H9 (cell line): ENCODE data around the gene RMRP. TPM values are rescaled to one million over a fixed set of nuclear protein-coding genes. Genes with fewer than 3 reads are reported as not detected.

Source experiments
- DNase-seq: peaks from one replicate; pipeline ENCODE4 v3.0.0-alpha.2; 2017
- H2AFZ ChIP-seq: one replicate; pipeline ENCODE4 v1.6.1; 2013; ENCODE audit warnings: mild to moderate bottlenecking, low read length, control low read depth, moderate library complexity
- H2AK5ac ChIP-seq: 2 replicates; pipeline ENCODE4 v1.6.1; 2013; ENCODE audit warnings: low read length, control low read depth, mixed read lengths; ENCODE audit not compliant: insufficient read length
- H2BK120ac ChIP-seq: one replicate; pipeline ENCODE4 v1.6.1; 2013; ENCODE audit warnings: low read depth, mild to moderate bottlenecking, low read length, control low read depth, inconsistent platforms; ENCODE audit not compliant: poor library complexity, severe bottlenecking
- H2BK12ac ChIP-seq: 2 replicates; pipeline ENCODE4 v1.6.1; 2013; ENCODE audit warnings: low read length, control low read depth, mixed read lengths, low read depth; ENCODE audit not compliant: insufficient read length
- H2BK15ac ChIP-seq: 2 replicates; pipeline ENCODE4 v1.6.1; 2013; ENCODE audit warnings: low read depth, low read length, control low read depth
- H2BK20ac ChIP-seq: one replicate; pipeline ENCODE4 v1.6.1; 2013; ENCODE audit warnings: low read depth, mild to moderate bottlenecking, low read length, control low read depth, inconsistent platforms; ENCODE audit not compliant: poor library complexity, severe bottlenecking
- H2BK5ac ChIP-seq: 2 replicates; pipeline ENCODE4 v1.6.1; 2013; ENCODE audit warnings: low read length, control low read depth, mixed read lengths; ENCODE audit not compliant: insufficient read length
- H3K14ac ChIP-seq: 2 replicates; pipeline ENCODE4 v1.6.1; 2013; ENCODE audit warnings: low read length, control low read depth; ENCODE audit not compliant: insufficient read depth
- H3K18ac ChIP-seq: 2 replicates; pipeline ENCODE4 v1.6.1; 2013; ENCODE audit warnings: low read depth, mild to moderate bottlenecking, mixed read lengths, low read length, control low read depth; ENCODE audit not compliant: insufficient read length
- H3K23ac ChIP-seq: 2 replicates; pipeline ENCODE4 v1.6.1; 2013; ENCODE audit warnings: low read length, control low read depth, mixed read lengths, low read depth; ENCODE audit not compliant: insufficient read length
- H3K23me2 ChIP-seq: 2 replicates; pipeline ENCODE4 v1.6.1; 2013; ENCODE audit warnings: low read depth, mild to moderate bottlenecking, mixed read lengths, low read length, control low read depth; ENCODE audit not compliant: insufficient read length, poor library complexity, severe bottlenecking
- H3K27ac ChIP-seq: 2 replicates; pipeline ENCODE4 v1.5.1; 2013; ENCODE audit warnings: low read length, control low read depth, mixed read lengths, low read depth; ENCODE audit not compliant: insufficient read length
- H3K27me3 ChIP-seq: 2 replicates; pipeline ENCODE4 v1.6.1; 2013; ENCODE audit warnings: low read length, control low read depth, inconsistent platforms; ENCODE audit not compliant: insufficient read depth
- H3K4ac ChIP-seq: 2 replicates; pipeline ENCODE4 v1.6.1; 2013; ENCODE audit warnings: low read depth, mild to moderate bottlenecking, control low read depth, inconsistent platforms, low read length, moderate library complexity
- H3K4me1 ChIP-seq: 2 replicates; pipeline ENCODE4 v1.6.1; 2013; ENCODE audit warnings: low read length, control low read depth, inconsistent platforms; ENCODE audit not compliant: insufficient read depth
- H3K4me2 ChIP-seq: 2 replicates; pipeline ENCODE4 v1.6.1; 2013; ENCODE audit warnings: low read length, control low read depth, mixed read lengths; ENCODE audit not compliant: insufficient read length, insufficient read depth
- H3K56ac ChIP-seq: 2 replicates; pipeline ENCODE4 v1.6.1; 2013; ENCODE audit warnings: low read depth, mild to moderate bottlenecking, mixed read lengths, low read length, control low read depth; ENCODE audit not compliant: insufficient read length
- H3K79me1 ChIP-seq: 2 replicates; pipeline ENCODE4 v1.6.1; 2013; ENCODE audit warnings: low read depth, mild to moderate bottlenecking, moderate library complexity, low read length, control low read depth, inconsistent platforms; ENCODE audit not compliant: insufficient read depth, poor library complexity, severe bottlenecking
- H3K79me2 ChIP-seq: 2 replicates; pipeline ENCODE4 v1.6.1; 2013; ENCODE audit warnings: low read length, control low read depth, inconsistent platforms; ENCODE audit not compliant: insufficient read depth
- H3K9ac ChIP-seq: 2 replicates; pipeline ENCODE4 v1.6.1; 2013; ENCODE audit warnings: low read length, control low read depth, mixed read lengths; ENCODE audit not compliant: insufficient read length; ENCODE audit errors: extremely low read depth
- H3K9me3 ChIP-seq: one replicate; pipeline ENCODE4 v1.6.1; 2013; ENCODE audit warnings: low read depth, low read length, inconsistent platforms; ENCODE audit not compliant: control insufficient read depth
- H3T11ph ChIP-seq: one replicate; pipeline ENCODE4 v1.6.1; 2013; ENCODE audit warnings: mild to moderate bottlenecking, low read length, control low read depth, inconsistent platforms
- H4K20me1 ChIP-seq: one replicate; pipeline ENCODE4 v1.6.1; 2013; ENCODE audit not compliant: control insufficient read depth, insufficient read length, insufficient read depth
- H4K5ac ChIP-seq: 2 replicates; pipeline ENCODE4 v1.6.1; 2013; ENCODE audit warnings: low read depth, mild to moderate bottlenecking, mixed read lengths, low read length, control low read depth; ENCODE audit not compliant: insufficient read length
- H4K8ac ChIP-seq: replicated peaks from 2 replicates; pipeline ENCODE4 v1.6.1; 2013; ENCODE audit warnings: low read length, control low read depth, mixed read lengths, low read depth; ENCODE audit not compliant: insufficient read length
- H4K91ac ChIP-seq: 2 replicates; pipeline ENCODE4 v1.6.1; 2013; ENCODE audit warnings: low read depth, mild to moderate bottlenecking, moderate library complexity, mixed read lengths, low read length, control low read depth; ENCODE audit not compliant: insufficient read length
- H3K27ac Mint-ChIP-seq, 3 experiments: 2 replicates in 2 of 3; 3 replicates in 1 of 3; pipeline ENCODE4 v1.8.0; 2020 to 2021; ENCODE audit warnings: mixed read lengths in 3 of 3, mild to moderate bottlenecking in 1 of 3, moderate library complexity in 1 of 3
- H3K27me3 Mint-ChIP-seq: 2 replicates; pipeline ENCODE4 v1.8.0; 2021; ENCODE audit warnings: low read depth, mild to moderate bottlenecking, moderate library complexity, mixed read lengths
- H3K36me3 Mint-ChIP-seq, 3 experiments: 2 replicates in 2 of 3; 3 replicates in 1 of 3; pipeline ENCODE4 v1.8.0; 2020 to 2021; ENCODE audit warnings: low read depth in 3 of 3, mixed read lengths in 3 of 3; ENCODE audit not compliant: insufficient read depth in 1 of 3
- H3K4me1 Mint-ChIP-seq, 2 experiments: 2 replicates each; pipeline ENCODE4 v1.8.0; 2020; ENCODE audit warnings: mixed read lengths in 2 of 2
- H3K4me3 Mint-ChIP-seq, 2 experiments: 2 replicates in 1 of 2; 3 replicates in 1 of 2; pipeline ENCODE4 v1.8.0; 2020 to 2021; ENCODE audit warnings: mild to moderate bottlenecking in 2 of 2, mixed read lengths in 2 of 2, moderate library complexity in 1 of 2
- H3K9me3 Mint-ChIP-seq, 2 experiments: 2 replicates in 1 of 2; 3 replicates in 1 of 2; pipeline ENCODE4 v1.8.0; 2020; ENCODE audit warnings: mild to moderate bottlenecking in 2 of 2, mixed read lengths in 2 of 2, moderate library complexity in 1 of 2
- WGBS: extraction: QIAGEN DNeasy Blood & Tissue Kit; methylation state at CpG from one replicate; pipeline ENCODE4 v1.1.7; 2013; ENCODE audit warnings: missing lambda C conversion rate, low lambda C conversion rate, mixed read lengths; ENCODE audit not compliant: insufficient read length; ENCODE audit errors: extremely low coverage; 5-methylcytosine and 5-hydroxymethylcytosine counted together
- total RNA-seq: library from RNA; stranded (reverse); gene quantifications from 2 replicates; pipeline ENCODE4 v1.2.1, GENCODE V29; 2021
- TF ChIP-seq, protein P1 (sequence below): fragments of 200-600 bp; sonication (generic); conservative IDR thresholded peaks from 3 replicates; pipeline ENCODE4 v1.8.0; 2021; ENCODE audit warnings: antibody characterized with exemption, mild to moderate bottlenecking

Gene RMRP
- total RNA-seq, 1 experiment from 2014 or later, result 18,417 TPM

DNA sequence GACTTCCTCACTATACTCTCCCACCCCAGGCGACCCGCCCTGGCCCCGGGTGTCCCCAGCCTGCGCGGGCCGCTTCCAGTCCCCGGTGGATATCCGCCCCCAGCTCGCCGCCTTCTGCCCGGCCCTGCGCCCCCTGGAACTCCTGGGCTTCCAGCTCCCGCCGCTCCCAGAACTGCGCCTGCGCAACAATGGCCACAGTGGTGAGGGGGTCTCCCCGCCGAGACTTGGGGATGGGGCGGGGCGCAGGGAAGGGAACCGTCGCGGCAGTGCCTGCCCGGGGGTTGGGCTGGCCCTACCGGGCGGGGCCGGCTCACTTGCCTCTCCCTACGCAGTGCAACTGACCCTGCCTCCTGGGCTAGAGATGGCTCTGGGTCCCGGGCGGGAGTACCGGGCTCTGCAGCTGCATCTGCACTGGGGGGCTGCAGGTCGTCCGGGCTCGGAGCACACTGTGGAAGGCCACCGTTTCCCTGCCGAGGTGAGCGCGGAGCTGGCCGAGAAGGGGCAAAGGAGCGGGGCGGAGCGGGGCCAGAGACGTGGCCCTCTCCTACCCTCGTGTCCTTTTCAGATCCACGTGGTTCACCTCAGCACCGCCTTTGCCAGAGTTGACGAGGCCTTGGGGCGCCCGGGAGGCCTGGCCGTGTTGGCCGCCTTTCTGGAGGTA, 18.0 kb upstream of the RMRP start:
- Histone ChIP-seq H4K20me1 (no peaks in the 10 kb centered on the region), H2BK20ac (no peak overlapping the region), H3K79me2 (no peaks in the 10 kb centered on the region), H2BK15ac (no peak overlapping the region), H3K23me2 (no peaks in the 10 kb centered on the region), H3K9me3 (no peaks in the 10 kb centered on the region), H4K8ac (no peak overlapping the region), H3K79me1 (no peaks in the 10 kb centered on the region), H2BK120ac (no peak overlapping the region), H3K23ac (no peak overlapping the region), H2AK5ac (no peak overlapping the region), H3K27me3 (peaks cover 3% of the 10 kb centered on the region; the same call in 1 of the 2 replicates), H2BK12ac (no peak overlapping the region), H3T11ph (no peak overlapping the region), H2BK5ac (no peak overlapping the region), H3K9ac (peak overlapping the region; percentile 25), H3K4me2 (peak overlapping the region; percentile 58), H3K4me1 (no peaks in the 10 kb centered on the region; the same call in 1 of the 2 replicates), H4K91ac (no peak overlapping the region), H3K4ac (no peak overlapping the region; the same call in 1 of the 2 replicates), H3K56ac (no peak overlapping the region), H3K14ac (peak overlapping the region; percentile 84), H3K18ac (peak overlapping the region; percentile 86), H2AFZ (no peak overlapping the region), H3K27ac (no peak overlapping the region), H4K5ac (no peak overlapping the region)
- H3K27me3 Mint-ChIP-seq, result peaks cover 35% of the 10 kb centered on the region
- peak overlapping the region; percentile 70 to 82 for H3K4me3 Mint-ChIP-seq
- TF ChIP-seq, protein P1, sequence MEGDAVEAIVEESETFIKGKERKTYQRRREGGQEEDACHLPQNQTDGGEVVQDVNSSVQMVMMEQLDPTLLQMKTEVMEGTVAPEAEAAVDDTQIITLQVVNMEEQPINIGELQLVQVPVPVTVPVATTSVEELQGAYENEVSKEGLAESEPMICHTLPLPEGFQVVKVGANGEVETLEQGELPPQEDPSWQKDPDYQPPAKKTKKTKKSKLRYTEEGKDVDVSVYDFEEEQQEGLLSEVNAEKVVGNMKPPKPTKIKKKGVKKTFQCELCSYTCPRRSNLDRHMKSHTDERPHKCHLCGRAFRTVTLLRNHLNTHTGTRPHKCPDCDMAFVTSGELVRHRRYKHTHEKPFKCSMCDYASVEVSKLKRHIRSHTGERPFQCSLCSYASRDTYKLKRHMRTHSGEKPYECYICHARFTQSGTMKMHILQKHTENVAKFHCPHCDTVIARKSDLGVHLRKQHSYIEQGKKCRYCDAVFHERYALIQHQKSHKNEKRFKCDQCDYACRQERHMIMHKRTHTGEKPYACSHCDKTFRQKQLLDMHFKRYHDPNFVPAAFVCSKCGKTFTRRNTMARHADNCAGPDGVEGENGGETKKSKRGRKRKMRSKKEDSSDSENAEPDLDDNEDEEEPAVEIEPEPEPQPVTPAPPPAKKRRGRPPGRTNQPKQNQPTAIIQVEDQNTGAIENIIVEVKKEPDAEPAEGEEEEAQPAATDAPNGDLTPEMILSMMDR, result peak; percentile 21; the same call in 2 of the 3 replicates
- no peaks in the 10 kb centered on the region; a peak in 1 of 7 replicates for H3K36me3 Mint-ChIP-seq
- H3K9me3 Mint-ChIP-seq, result no peaks in the 10 kb centered on the region
- H3K4me1 Mint-ChIP-seq, result peaks cover 10 to 26% of the 10 kb centered on the region in 2 experiments
- no peak overlapping the region for H3K27ac Mint-ChIP-seq
- WGBS, result no CpG with 5 or more reads among the region's 51 CpGs
- DNase-seq, result peak; percentile 93
